K562 (cell line): ENCODE measurements around the gene ZNF32. TPM values are rescaled to one million over a fixed set of nuclear protein-coding genes. Genes with fewer than 3 reads are reported as not detected.

Experiments
- ATAC-seq: fragments of 200-7000 bp; cut with Tn5 transposase; 3 replicates; pipeline ENCODE4 v1.9.1; 2020; ENCODE audit warnings: moderate library complexity
- BruUV-seq: library from RNA; stranded (reverse); fragments of 400-500 nt; replicated peaks from 2 replicates; lab custom pipeline; 2021; lab: Mats Ljungman, UMichigan
- CTCF ChIA-PET: fragments of 300-600 bp; formaldehyde crosslinking; extraction: SDS; loops from one replicate; lab custom pipeline; 2021; ENCODE audit warnings: low intra/inter-chr PET ratio; lab: Yijun Ruan, JAX
- POLR2A ChIA-PET: fragments of 300-600, 350-650 bp; sonication (Branson Sonifier 250); formaldehyde crosslinking; extraction: SDS; loops from one replicate; lab custom pipeline; 2021; ENCODE audit warnings: antibody characterized with exemption, inconsistent platforms; lab: Yijun Ruan, JAX
- DNase-seq, 4 experiments: peaks; one replicate each; pipeline versions ENCODE4 v3.0.0 to v3.0.0-alpha.2; 2011 to 2018; ENCODE audit warnings: low spot score in 3 of 4, mixed read lengths in 3 of 4; ENCODE audit errors: extremely low read depth in 1 of 4
- FAIRE-seq: peaks from 2 replicates; lab custom pipeline; 2011; peaks lifted over from hg19 to GRCh38; lab: Jason Lieb, UNC
- H2AFZ ChIP-seq: 2 replicates; pipeline ENCODE4 v1.6.0; 2011; ENCODE audit warnings: low read depth, low read length, control low read depth, inconsistent platforms
- H3K27ac ChIP-seq: fragments of 200-600 bp; 3 replicates; pipeline ENCODE4 v1.8.0; 2011; ENCODE audit warnings: low read depth, mild to moderate bottlenecking, control low read depth, inconsistent platforms, low read length, moderate library complexity, mixed read lengths; ENCODE audit errors: extremely low read depth
- H3K27me3 ChIP-seq, 2 experiments: fragments of 300-600 bp in 1 of 2; 2 replicates in 1 of 2; 3 replicates in 1 of 2; pipeline versions ENCODE4 v1.6.0 to v1.8.0; 2011; ENCODE audit warnings: inconsistent platforms in 2 of 2, low read length in 2 of 2, mild to moderate bottlenecking in 1 of 2, mixed read lengths in 1 of 2, moderate library complexity in 1 of 2; ENCODE audit not compliant: control insufficient read depth in 2 of 2, insufficient read depth in 2 of 2
- H3K36me3 ChIP-seq: fragments of 300-600 bp; 3 replicates; pipeline ENCODE4 v1.8.0; 2011; ENCODE audit warnings: mild to moderate bottlenecking, low read length, inconsistent platforms; ENCODE audit not compliant: control insufficient read depth, insufficient read depth
- H3K4me1 ChIP-seq, 2 experiments: fragments of 200-600 bp in 1 of 2; replicated peaks in 1 of 2; 2 replicates in 1 of 2; 3 replicates in 1 of 2; pipeline versions ENCODE4 v1.5.1 to v1.8.0; 2011; ENCODE audit warnings: inconsistent platforms in 2 of 2, low read length in 2 of 2, mild to moderate bottlenecking in 1 of 2, mixed read lengths in 1 of 2, moderate library complexity in 1 of 2; ENCODE audit not compliant: control insufficient read depth in 2 of 2, insufficient read depth in 2 of 2
- H3K4me2 ChIP-seq: 2 replicates; pipeline ENCODE4 v1.6.1; 2011; ENCODE audit warnings: low read length, control low read depth, inconsistent platforms, mixed read lengths; ENCODE audit not compliant: insufficient read depth
- H3K4me3 ChIP-seq: fragments of 200-600 bp; sonication (generic), shearing (Covaris generic); 2 replicates; pipeline ENCODE4 v1.5.1; 2016; ENCODE audit warnings: control low read depth, inconsistent platforms
- H3K79me2 ChIP-seq: fragments of 200-600 bp; 3 replicates; pipeline ENCODE4 v1.8.0; 2011; ENCODE audit warnings: low read length, inconsistent platforms; ENCODE audit not compliant: control insufficient read depth, insufficient read depth
- H3K9ac ChIP-seq, 2 experiments: 2 replicates each; pipeline versions ENCODE4 v1.6.0 to v1.6.1; 2011; ENCODE audit warnings: low read depth in 2 of 2, low read length in 2 of 2, control low read depth in 1 of 2, inconsistent platforms in 1 of 2, mild to moderate bottlenecking in 1 of 2, mixed read lengths in 1 of 2; ENCODE audit not compliant: insufficient read depth in 1 of 2
- H3K9me1 ChIP-seq: one replicate; pipeline ENCODE4 v1.6.0; 2011; ENCODE audit warnings: inconsistent platforms, mild to moderate bottlenecking, low read length, moderate library complexity; ENCODE audit not compliant: control insufficient read depth, insufficient read depth
- H3K9me3 ChIP-seq: replicated peaks from 2 replicates; pipeline ENCODE4 v1.5.1; 2011; ENCODE audit warnings: low read depth, low read length, inconsistent platforms; ENCODE audit not compliant: control insufficient read depth, insufficient read depth
- H4K20me1 ChIP-seq: replicated peaks from 2 replicates; pipeline ENCODE4 v1.6.1; 2011; ENCODE audit warnings: low read length, inconsistent platforms, mixed read lengths; ENCODE audit not compliant: control insufficient read depth, insufficient read depth
- COPS2 ChIP-seq: fragments of 450-650 bp; conservative IDR thresholded peaks from 2 replicates; pipeline ENCODE4 v1.6.1; 2016; ENCODE audit warnings: mild to moderate bottlenecking, moderate library complexity
- FOXJ3 ChIP-seq: sonication (generic); formaldehyde crosslinking; IDR thresholded peaks from 2 replicates; pipeline ENCODE4 v1.4.0; 2020; ENCODE audit warnings: mild to moderate bottlenecking, missing genetic modification reagents
- FOXO4 ChIP-seq: fragments of 450-650 bp; formaldehyde crosslinking; IDR thresholded peaks from 2 replicates; pipeline ENCODE4 v1.4.0; 2020; ENCODE audit warnings: mild to moderate bottlenecking, moderate library complexity
- LARP7 ChIP-seq: fragments of 450-650 bp; IDR thresholded peaks from 2 replicates; pipeline ENCODE4 v1.6.1; 2016
- TCF7 ChIP-seq: sonication (generic); IDR thresholded peaks from 2 replicates; pipeline ENCODE4 v1.6.1; 2016; ENCODE audit warnings: antibody characterized with exemption, borderline replicate concordance
- ZNF655 ChIP-seq: fragments of 250-450 bp; sonication (Bioruptor Pico); IDR thresholded peaks from 2 replicates; pipeline ENCODE4 v1.5.0; 2021
- WGBS: fragments of 100-300 bp; shearing (Covaris generic); methylation state at CpG from one replicate; pipeline ENCODE4 v1.1.6; 2016; ENCODE audit warnings: low coverage, mixed read lengths; ENCODE audit not compliant: insufficient coverage; ENCODE audit errors: missing lambda C conversion rate; 5-methylcytosine and 5-hydroxymethylcytosine counted together
- in situ Hi-C: fragments of 300-500 bp; cut with MboI; formaldehyde crosslinking; loops from 4 replicates; pipeline ENCODE4 v1.15.0; 2018; ENCODE audit warnings: inconsistent platforms, mixed read lengths
- intact Hi-C: fragments of 100-400 bp; cut with micrococcal nuclease; formaldehyde crosslinking; loops from 2 replicates; pipeline ENCODE4 v1.14.2; 2022
- polyA plus RNA-seq, 8 experiments: library from polyadenylated mRNA; depleted of rRNA in 4 of 8; stranded (reverse) in 5 of 8; unstranded in 3 of 8; fragments of >200 nt; fragmentation: Nextera tagmentation in 2 of 8; fragmentation: Illumina TruSeq in 1 of 8; extraction: Ambion mirVana in 2 of 8; extraction: Trizol in 1 of 8; gene quantifications; 2 replicates each; pipeline versions ENCODE4 v1.2.1 to v1.2.3, GENCODE V29; 2011 to 2014; ENCODE audit warnings: inconsistent platforms in 1 of 8, missing spikeins in 1 of 8
- total RNA-seq, 7 experiments: library from RNA; depleted of rRNA in 6 of 7; stranded (reverse); fragments of >200 nt in 6 of 7; fragmentation: Illumina TruSeq in 2 of 7; extraction: Trizol in 2 of 7; gene quantifications; 2 replicates each; pipeline versions ENCODE4 v1.2.1 to v1.2.3, GENCODE V29; 2011 to 2021; ENCODE audit warnings: low replicate concordance in 1 of 7
- TF ChIP-seq, protein P1 (sequence below): fragments of 450-650 bp; IDR thresholded peaks from 2 replicates; pipeline ENCODE4 v1.6.1; 2016; ENCODE audit warnings: low read depth, mild to moderate bottlenecking, moderate library complexity
- TF ChIP-seq, protein P2 (sequence below): IDR thresholded peaks from 2 replicates; pipeline ENCODE4 v1.6.1; 2011; ENCODE audit warnings: borderline replicate concordance, low read depth, mild to moderate bottlenecking, moderate library complexity, low read length; ENCODE audit not compliant: insufficient read depth, poor library complexity, severe bottlenecking

The ZNF32 gene
- total and polyA plus RNA-seq, 9 of the 15 experiments (the other 6 are each of a cell fraction or from before 2014, with no cell fraction given) = 17.3 to 57.0 (median 26.3) TPM

DNA sequence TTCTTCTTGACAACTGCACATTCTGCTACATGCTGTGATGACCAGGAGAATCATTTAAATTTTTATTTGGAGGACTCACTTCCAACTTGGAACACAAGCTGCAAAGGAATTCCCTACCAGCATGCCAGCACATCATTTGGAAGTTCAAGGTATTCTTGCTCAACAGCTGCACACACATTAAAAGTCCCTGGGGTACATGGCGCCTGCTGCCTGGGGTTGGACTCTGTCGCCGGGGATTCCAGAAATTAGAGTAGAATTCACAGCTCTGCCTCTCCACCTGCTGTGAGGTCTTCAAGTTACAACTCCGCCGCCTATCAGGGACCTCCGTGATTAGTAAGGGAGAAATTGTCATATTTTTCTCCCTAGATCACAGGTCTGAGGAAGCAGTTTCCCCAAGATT, 1.1 kb downstream of the ZNF32 start (continued):
- TF ChIP-seq ZNF655 (CRISPR knock-in tag) = no peak
- TF ChIP-seq, protein P1, sequence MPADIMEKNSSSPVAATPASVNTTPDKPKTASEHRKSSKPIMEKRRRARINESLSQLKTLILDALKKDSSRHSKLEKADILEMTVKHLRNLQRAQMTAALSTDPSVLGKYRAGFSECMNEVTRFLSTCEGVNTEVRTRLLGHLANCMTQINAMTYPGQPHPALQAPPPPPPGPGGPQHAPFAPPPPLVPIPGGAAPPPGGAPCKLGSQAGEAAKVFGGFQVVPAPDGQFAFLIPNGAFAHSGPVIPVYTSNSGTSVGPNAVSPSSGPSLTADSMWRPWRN = no peak
- TF ChIP-seq, protein P2, sequence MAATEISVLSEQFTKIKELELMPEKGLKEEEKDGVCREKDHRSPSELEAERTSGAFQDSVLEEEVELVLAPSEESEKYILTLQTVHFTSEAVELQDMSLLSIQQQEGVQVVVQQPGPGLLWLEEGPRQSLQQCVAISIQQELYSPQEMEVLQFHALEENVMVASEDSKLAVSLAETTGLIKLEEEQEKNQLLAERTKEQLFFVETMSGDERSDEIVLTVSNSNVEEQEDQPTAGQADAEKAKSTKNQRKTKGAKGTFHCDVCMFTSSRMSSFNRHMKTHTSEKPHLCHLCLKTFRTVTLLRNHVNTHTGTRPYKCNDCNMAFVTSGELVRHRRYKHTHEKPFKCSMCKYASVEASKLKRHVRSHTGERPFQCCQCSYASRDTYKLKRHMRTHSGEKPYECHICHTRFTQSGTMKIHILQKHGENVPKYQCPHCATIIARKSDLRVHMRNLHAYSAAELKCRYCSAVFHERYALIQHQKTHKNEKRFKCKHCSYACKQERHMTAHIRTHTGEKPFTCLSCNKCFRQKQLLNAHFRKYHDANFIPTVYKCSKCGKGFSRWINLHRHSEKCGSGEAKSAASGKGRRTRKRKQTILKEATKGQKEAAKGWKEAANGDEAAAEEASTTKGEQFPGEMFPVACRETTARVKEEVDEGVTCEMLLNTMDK = no peak
- no peak for TF ChIP-seq COPS2

GRCh38 chr10:43645866-43646265, 2.8 kb downstream of the ZNF32 start:
- Histone ChIP-seq H3K36me3 (peaks cover 30% of the 10 kb centered on the region), H4K20me1 (no peaks in the 10 kb centered on the region), H3K27me3 (no peaks in the 10 kb centered on the region), H3K79me2 (no peaks in the 10 kb centered on the region), H2AFZ (no peak overlapping the region), H3K9me3 (peaks cover 30% of the 10 kb centered on the region), H3K27ac (no peak overlapping the region), H3K4me2 (no peak overlapping the region), H3K9ac (no peak overlapping the region), H3K9me1 (no peaks in the 10 kb centered on the region), H3K4me1 (peaks cover 4 to 12% of the 10 kb centered on the region in 2 experiments; a peak in 3 of 5 replicates), H3K4me3 (no peak overlapping the region)
- WGBS = 72% methylated on average over 4 of the region's 4 CpGs
- ChIA-PET POLR2A (interaction anchor here (2.0 kb wide), 1 partner anchor 9 kb away, joined by 4 read pairs; no protein-coding TSS in a partner anchor), CTCF (no interaction called here)
- ATAC-seq = no peak
- DNase-seq = no peak
- FAIRE-seq = no peak
- no TSS peak for BruUV-seq
- in situ Hi-C loops (no loop called here), intact Hi-C loops (loop anchor here (5.0 kb wide), 1 partner anchor 74 kb away; the partner anchor contains the start of gene ZNF239)
- no peak for TF ChIP-seq TCF7
- TF ChIP-seq FOXO4 (CRISPR knock-in tag) = no peak
- no peak for TF ChIP-seq LARP7
- TF ChIP-seq, protein P2 = no peak
- no peak for TF ChIP-seq FOXJ3 (CRISPR knock-in tag)
